Naive thymus-derived CD4-positive, alpha-beta T cell (primary cell): ENCODE data around the gene PHACTR4. TPM values are rescaled to one million over a fixed set of nuclear protein-coding genes. Genes with fewer than 3 reads are reported as not detected.
"Not testable (repeated sequence)": the region's sequence is repeated elsewhere in the genome, so short reads cannot be mapped to it uniquely, and the experiment has no call there.

Source experiments
- ATAC-seq: fragments of 150-1000 bp; cut with Tn5 transposase; 2 replicates; pipeline ENCODE4 v1.10.0; 2021; ENCODE audit warnings: mild to moderate bottlenecking, moderate library complexity
- CTCF ChIA-PET: fragments of 350-600 bp; sonication (Branson Sonifier 250); formaldehyde crosslinking; loops from one replicate; lab custom pipeline; 2021; ENCODE audit warnings: antibody characterized with exemption; lab: Charles Lee
- POLR2A ChIA-PET: fragments of 350-600 bp; sonication (Branson Sonifier 250); formaldehyde crosslinking; loops from one replicate; lab custom pipeline; 2021; ENCODE audit warnings: antibody characterized with exemption, inconsistent platforms; lab: Charles Lee
- DNase-seq, 9 donors: peaks; one replicate each; pipeline versions ENCODE4 v3.0.0 to v3.0.0-alpha.2; 2020 to 2022; ENCODE audit warnings: mixed read lengths in 1 of 9
- H3K27ac ChIP-seq: one replicate; pipeline ENCODE4 v1.7.0; 2013; ENCODE audit warnings: mild to moderate bottlenecking, low read depth, low read length, moderate library complexity
- H3K27me3 ChIP-seq, 2 donors: one replicate each; pipeline ENCODE4 v1.7.0; 2013; ENCODE audit warnings: low read length in 2 of 2, mild to moderate bottlenecking in 2 of 2, moderate library complexity in 2 of 2; ENCODE audit not compliant: control insufficient read depth in 2 of 2, insufficient read depth in 2 of 2
- H3K36me3 ChIP-seq, 3 experiments: 1 replicate in 2 of 3; 2 replicates in 1 of 3; pipeline ENCODE4 v1.7.0; 2013; ENCODE audit warnings: low read length in 3 of 3, mild to moderate bottlenecking in 3 of 3, moderate library complexity in 1 of 3; ENCODE audit not compliant: insufficient read depth in 3 of 3, control insufficient read depth in 2 of 3
- H3K4me1 ChIP-seq, 2 donors: one replicate each; pipeline ENCODE4 v1.7.0; 2013; ENCODE audit warnings: low read length in 2 of 2, mild to moderate bottlenecking in 2 of 2, moderate library complexity in 1 of 2; ENCODE audit not compliant: control insufficient read depth in 2 of 2, insufficient read depth in 2 of 2
- H3K4me3 ChIP-seq: 2 replicates; pipeline ENCODE4 v1.7.0; 2013; ENCODE audit warnings: mild to moderate bottlenecking, low read length
- H3K9me3 ChIP-seq, 3 experiments: 1 replicate in 2 of 3; 2 replicates in 1 of 3; pipeline ENCODE4 v1.7.0; 2013; ENCODE audit warnings: low read length in 3 of 3; ENCODE audit not compliant: control insufficient read depth in 2 of 3
- H3K27ac Mint-ChIP-seq, 9 donors: one replicate each; pipeline ENCODE4 v1.8.0; 2020 to 2022; ENCODE audit warnings: mixed read lengths in 9 of 9, mild to moderate bottlenecking in 8 of 9, moderate library complexity in 5 of 9, inconsistent platforms in 2 of 9
- H3K27me3 Mint-ChIP-seq, 5 donors: one replicate each; pipeline ENCODE4 v1.8.0; 2021 to 2022; ENCODE audit warnings: mixed read lengths in 5 of 5, mild to moderate bottlenecking in 1 of 5
- H3K36me3 Mint-ChIP-seq, 5 donors: one replicate each; pipeline ENCODE4 v1.8.0; 2020 to 2022; ENCODE audit warnings: mixed read lengths in 5 of 5, mild to moderate bottlenecking in 3 of 5, inconsistent platforms in 1 of 5
- H3K4me1 Mint-ChIP-seq, 7 donors: one replicate each; pipeline ENCODE4 v1.8.0; 2020 to 2022; ENCODE audit warnings: mixed read lengths in 7 of 7, mild to moderate bottlenecking in 3 of 7, inconsistent platforms in 1 of 7
- H3K4me3 Mint-ChIP-seq, 10 donors: one replicate each; pipeline ENCODE4 v1.8.0; 2020 to 2022; ENCODE audit warnings: mild to moderate bottlenecking in 10 of 10, mixed read lengths in 10 of 10, moderate library complexity in 6 of 10, inconsistent platforms in 2 of 10
- H3K9me3 Mint-ChIP-seq, 11 donors: one replicate each; pipeline ENCODE4 v1.8.0; 2020 to 2022; ENCODE audit warnings: mixed read lengths in 11 of 11, mild to moderate bottlenecking in 4 of 11, inconsistent platforms in 1 of 11, moderate library complexity in 1 of 11
- intact Hi-C, 2 donors: fragments of 100-400 bp; cut with micrococcal nuclease; formaldehyde crosslinking; loops; one replicate each; pipeline ENCODE4 v1.15.1; 2023
- polyA plus RNA-seq, 2 donors: library from polyadenylated mRNA; unstranded; fragments of 300-500 nt; fragmentation: Illumina TruSeq; gene quantifications; one replicate each; pipeline ENCODE4 v1.2.3, GENCODE V29; 2021
- total RNA-seq, 6 experiments: library from RNA in 5 of 6; stranded (reverse) in 5 of 6; gene quantifications; 1 replicate in 5 of 6; 2 replicates in 1 of 6; pipeline ENCODE4 v1.2.3 and lab custom pipeline; 2021 to 2026

PHACTR4 gene
- total and polyA plus RNA-seq, 7 experiments from 2014 or later: 8.5 to 29.0 (median 23.0) TPM

- peaks cover 0 to 26% (median 7%) of the 10 kb centered on the region in 7 donors for H3K4me1 Mint-ChIP-seq
- H3K4me3 Mint-ChIP-seq, CTCF ChIA-PET, H3K27ac Mint-ChIP-seq, H3K4me3 ChIP-seq, intact Hi-C loops, H3K36me3 ChIP-seq, H3K9me3 Mint-ChIP-seq, H3K27me3 Mint-ChIP-seq, DNase-seq, H3K4me1 ChIP-seq, H3K27me3 ChIP-seq, ATAC-seq, H3K27ac ChIP-seq, H3K9me3 ChIP-seq: not testable (repeated sequence)
- H3K36me3 Mint-ChIP-seq: peaks cover 0 to 12% (median 0%) of the 10 kb centered on the region in 5 donors
- POLR2A ChIA-PET: interaction anchor here (0.6 kb wide), 1 partner anchor 628 kb away, joined by 5 read pairs; no protein-coding TSS in a partner anchor
Observed at GRCh38 chr1:28525002-28525642, 155.6 kb downstream of the PHACTR4 start.

- Histone ChIP-seq H3K4me3 (no peak overlapping the region), H3K4me1 (no peaks in the 10 kb centered on the region), H3K27ac (no peak overlapping the region), H3K9me3 (no peaks in the 10 kb centered on the region), H3K27me3 (no peaks in the 10 kb centered on the region), H3K36me3 (peaks cover 0 to 14% (median 1%) of the 10 kb centered on the region in 3 experiments)
- H3K9me3 Mint-ChIP-seq: no peaks in the 10 kb centered on the region
- intact Hi-C loops: no loop called here
- ATAC-seq: no peak
- no peaks in the 10 kb centered on the region for H3K27me3 Mint-ChIP-seq
- CTCF ChIA-PET: no interaction called here
- H3K27ac Mint-ChIP-seq: no peak overlapping the region
- peaks cover 0 to 18% (median 3%) of the 10 kb centered on the region in 7 donors for H3K4me1 Mint-ChIP-seq
- peaks cover 3 to 12% (median 6%) of the 10 kb centered on the region in 5 donors for H3K36me3 Mint-ChIP-seq
- POLR2A ChIA-PET: interaction anchor here (0.6 kb wide), 1 partner anchor 35 kb away, joined by 4 read pairs; no protein-coding TSS in a partner anchor
- no peak for DNase-seq
- no peak overlapping the region for H3K4me3 Mint-ChIP-seq
Observed at GRCh38 chr1:28526886-28527285, 157.3 kb downstream of the PHACTR4 start.

- intact Hi-C loops: no loop called here
- POLR2A ChIA-PET: interaction anchor here (0.7 kb wide), 1 partner anchor 38 kb away, joined by 3 read pairs; no protein-coding TSS in a partner anchor
- no peak overlapping the region for H3K4me3 ChIP-seq
Observed at GRCh38 chr1:28530456-28530855, 160.9 kb downstream of the PHACTR4 start.

GRCh38 chr1:28534671-28535070 lies 165.1 kb downstream of the PHACTR4 start:
- H3K4me3 ChIP-seq: no peak overlapping the region
- H3K4me1 ChIP-seq: no peaks in the 10 kb centered on the region
- Mint-ChIP-seq H3K9me3 (no peaks in the 10 kb centered on the region), H3K27ac (no peak overlapping the region), H3K36me3 (peaks cover 3 to 24% (median 9%) of the 10 kb centered on the region in 5 donors), H3K27me3 (no peaks in the 10 kb centered on the region), H3K4me3 (no peak overlapping the region), H3K4me1 (peaks cover 0 to under 1% (median 0%) of the 10 kb centered on the region in 7 donors)
- CTCF ChIA-PET: no interaction called here
- H3K27ac ChIP-seq: no peak overlapping the region
- H3K27me3 ChIP-seq: no peaks in the 10 kb centered on the region
- intact Hi-C loops: no loop called here
- POLR2A ChIA-PET: interaction anchor here (0.6 kb wide), 1 partner anchor 28 kb away, joined by 3 read pairs; no protein-coding TSS in a partner anchor
- H3K36me3 ChIP-seq: peaks cover 0 to 42% (median 7%) of the 10 kb centered on the region in 3 experiments
- ATAC-seq (no peak), DNase-seq (no peak)
- no peaks in the 10 kb centered on the region for H3K9me3 ChIP-seq

More at GRCh38 chr1:28530456-28530855, 160.9 kb downstream of the PHACTR4 start:
- CTCF ChIA-PET: interaction anchor here (0.6 kb wide), 1 partner anchor 51 kb away, joined by 3 read pairs; no protein-coding TSS in a partner anchor
- ATAC-seq: no peak
- H3K4me3 Mint-ChIP-seq: no peak overlapping the region
- Histone ChIP-seq H3K9me3 (no peaks in the 10 kb centered on the region), H3K36me3 (peaks cover 0 to 24% (median 7%) of the 10 kb centered on the region in 3 experiments), H3K27ac (no peak overlapping the region), H3K27me3 (no peaks in the 10 kb centered on the region), H3K4me1 (no peaks in the 10 kb centered on the region)
- no peaks in the 10 kb centered on the region for H3K27me3 Mint-ChIP-seq
- peaks cover 3 to 17% (median 8%) of the 10 kb centered on the region in 5 donors for H3K36me3 Mint-ChIP-seq
- DNase-seq: no peak
- H3K27ac Mint-ChIP-seq: no peak overlapping the region
- H3K9me3 Mint-ChIP-seq: no peaks in the 10 kb centered on the region
- H3K4me1 Mint-ChIP-seq: peaks cover 0 to 2% (median 0%) of the 10 kb centered on the region in 7 donors

- POLR2A ChIA-PET: interaction anchor here (0.6 kb wide), 1 partner anchor 28 kb away, joined by 3 read pairs; no protein-coding TSS in a partner anchor
- Histone ChIP-seq H3K27me3 (no peaks in the 10 kb centered on the region), H3K4me3 (no peak overlapping the region), H3K4me1 (no peaks in the 10 kb centered on the region), H3K9me3 (no peaks in the 10 kb centered on the region), H3K36me3 (peaks cover 0 to 37% (median 7%) of the 10 kb centered on the region in 3 experiments), H3K27ac (no peak overlapping the region)
- no peaks in the 10 kb centered on the region for H3K9me3 Mint-ChIP-seq
- intact Hi-C loops: no loop called here
- peaks cover 3 to 24% (median 9%) of the 10 kb centered on the region in 5 donors for H3K36me3 Mint-ChIP-seq
- H3K27ac Mint-ChIP-seq: no peak overlapping the region
- H3K4me3 Mint-ChIP-seq: no peak overlapping the region
- no peaks in the 10 kb centered on the region for H3K4me1 Mint-ChIP-seq
- H3K27me3 Mint-ChIP-seq: no peaks in the 10 kb centered on the region
- ATAC-seq (no peak), DNase-seq (no peak)
- CTCF ChIA-PET: no interaction called here
Observed at GRCh38 chr1:28535180-28535579, 165.6 kb downstream of the PHACTR4 start.

- Histone ChIP-seq H3K4me3 (no peak overlapping the region), H3K27me3 (no peaks in the 10 kb centered on the region), H3K27ac (no peak overlapping the region), H3K4me1 (no peaks in the 10 kb centered on the region), H3K36me3 (peaks cover 0 to 23% (median 0%) of the 10 kb centered on the region in 3 experiments), H3K9me3 (no peaks in the 10 kb centered on the region)
- Mint-ChIP-seq H3K36me3 (peaks cover 0 to 14% (median 5%) of the 10 kb centered on the region in 5 donors), H3K27me3 (no peaks in the 10 kb centered on the region), H3K9me3 (no peaks in the 10 kb centered on the region), H3K27ac (peak overlapping the region in 2 of 9 donors; percentile 34 to 36), H3K4me1 (no peaks in the 10 kb centered on the region), H3K4me3 (no peak overlapping the region)
- ATAC-seq (no peak), DNase-seq (no peak)
- ChIA-PET CTCF (no interaction called here), POLR2A (interaction anchor here (0.9 kb wide), 1 partner anchor 16 kb away, joined by 3 read pairs; no protein-coding TSS in a partner anchor)
- intact Hi-C loops: no loop called here
Observed at GRCh38 chr1:28537457-28538199, 168.1 kb downstream of the PHACTR4 start.
